OCI-LY1 (cell line): ENCODE data around the gene PLXND1.

ENCODE experiments used
- H2AFZ ChIP-seq: fragments of 200-600 bp; sonication (generic), shearing (Covaris generic); 2 replicates; pipeline ENCODE4 v1.6.0; 2014; ENCODE audit warnings: antibody characterized with exemption, mild to moderate bottlenecking, low read length
- H3F3A ChIP-seq: fragments of 200-600 bp; sonication (generic), shearing (Covaris generic); 2 replicates; pipeline ENCODE4 v1.6.0; 2014; ENCODE audit warnings: mild to moderate bottlenecking, antibody characterized with exemption, low read length, moderate library complexity; ENCODE audit not compliant: insufficient read depth
- H3K27ac ChIP-seq: fragments of 200-600 bp; sonication (generic); 2 replicates; pipeline ENCODE4 v1.5.1; 2014; ENCODE audit warnings: low read length, mixed run types, mild to moderate bottlenecking, low read depth; ENCODE audit not compliant: poor library complexity, severe bottlenecking
- H3K27me3 ChIP-seq: fragments of 200-600 bp; sonication (generic); 2 replicates; pipeline ENCODE4 v1.6.0; 2014; ENCODE audit warnings: antibody characterized with exemption, mild to moderate bottlenecking, low read length, moderate library complexity; ENCODE audit not compliant: insufficient read depth
- H3K36me3 ChIP-seq: fragments of 200-600 bp; sonication (generic); 2 replicates; pipeline ENCODE4 v1.6.1; 2014; ENCODE audit warnings: mild to moderate bottlenecking, antibody characterized with exemption, low read length, moderate library complexity, mixed read lengths; ENCODE audit not compliant: insufficient read depth
- H3K4me1 ChIP-seq: fragments of 200-600 bp; sonication (generic); 2 replicates; pipeline ENCODE4 v1.5.1; 2014; ENCODE audit warnings: mild to moderate bottlenecking, low read length, moderate library complexity; ENCODE audit not compliant: insufficient read depth, severe bottlenecking
- H3K4me2 ChIP-seq: fragments of 200-600 bp; sonication (generic), shearing (Covaris generic); 2 replicates; pipeline ENCODE4 v1.6.1; 2014; ENCODE audit warnings: low read length
- H3K4me3 ChIP-seq: fragments of 200-600 bp; sonication (generic); 2 replicates; pipeline ENCODE4 v1.5.1; 2014; ENCODE audit warnings: low read length, low read depth, mild to moderate bottlenecking, mixed read lengths; ENCODE audit not compliant: poor library complexity, severe bottlenecking
- H3K79me2 ChIP-seq: fragments of 200-600 bp; shearing (Covaris generic); 2 replicates; pipeline ENCODE4 v1.6.1; 2016; ENCODE audit warnings: mixed run types, low read length, mixed read lengths; ENCODE audit not compliant: insufficient read depth
- H3K9ac ChIP-seq: fragments of 200-600 bp; sonication (generic), shearing (Covaris generic); 2 replicates; pipeline ENCODE4 v1.6.1; 2014; ENCODE audit warnings: mild to moderate bottlenecking, low read length, mixed read lengths
- H3K9me2 ChIP-seq: fragments of 200-600 bp; sonication (generic), shearing (Covaris generic); 2 replicates; pipeline ENCODE4 v1.6.1; 2014; ENCODE audit warnings: low read depth, mild to moderate bottlenecking, low read length, mixed read lengths
- H3K9me3 ChIP-seq: fragments of 200-600 bp; shearing (Covaris generic); 2 replicates; pipeline ENCODE4 v1.6.1; 2014; ENCODE audit warnings: low read length, mixed read lengths
- H4K20me1 ChIP-seq: fragments of 200-600 bp; sonication (generic), shearing (Covaris generic); 2 replicates; pipeline ENCODE4 v1.6.0; 2016; ENCODE audit warnings: mild to moderate bottlenecking, low read length; ENCODE audit not compliant: insufficient read depth
- EZH2 ChIP-seq: fragments of 200-600 bp; sonication (generic), shearing (Covaris generic); IDR thresholded peaks from 2 replicates; pipeline ENCODE4 v1.8.0; 2017; ENCODE audit warnings: borderline replicate concordance, mixed run types, mild to moderate bottlenecking, antibody characterized with exemption, low read length, moderate library complexity, mixed read lengths
- TF ChIP-seq, protein P1 (sequence below): fragments of 200-600 bp; sonication (generic), shearing (Covaris generic); IDR thresholded peaks from 2 replicates; pipeline ENCODE4 v1.5.1; 2017; ENCODE audit warnings: mild to moderate bottlenecking, antibody characterized with exemption, low read length, moderate library complexity, mixed read lengths

Gene PLXND1

DNA sequence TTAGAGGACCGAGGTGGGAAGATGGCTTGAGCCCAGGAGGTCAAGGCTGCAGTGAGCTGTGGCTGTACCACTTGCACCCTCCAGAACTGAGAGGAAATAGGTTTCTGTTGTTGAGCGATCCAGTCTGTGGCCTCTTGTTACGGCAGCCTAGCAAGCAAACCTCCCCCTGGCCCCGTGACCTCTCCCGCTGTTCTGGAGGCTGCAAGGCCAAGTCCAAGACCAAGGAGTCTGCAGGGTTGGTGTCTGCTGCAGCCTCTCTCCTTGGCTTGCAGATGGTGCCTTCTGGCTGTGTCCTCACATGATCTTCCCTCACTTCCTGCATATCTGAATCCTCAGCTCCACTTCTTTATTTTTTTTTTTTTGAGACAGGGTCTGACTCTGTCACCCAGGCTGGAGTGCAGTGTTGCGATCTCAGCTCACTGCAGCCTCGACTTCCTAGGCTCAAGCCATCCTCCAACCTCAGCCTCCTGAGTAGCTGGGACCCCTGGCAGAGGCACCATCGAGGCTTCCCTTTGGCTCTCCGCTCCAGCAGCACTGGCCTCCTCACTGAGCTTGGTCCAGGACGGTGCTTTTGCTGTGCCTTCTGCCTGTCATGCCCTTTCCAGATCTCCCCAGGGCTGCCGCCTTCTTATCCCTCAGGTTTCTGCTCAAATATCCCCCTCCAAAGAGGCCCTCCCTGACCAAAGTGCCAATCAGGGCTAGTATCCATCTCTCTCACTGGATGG, 18.0 kb upstream of the PLXND1 start:
- TF ChIP-seq, protein P1, sequence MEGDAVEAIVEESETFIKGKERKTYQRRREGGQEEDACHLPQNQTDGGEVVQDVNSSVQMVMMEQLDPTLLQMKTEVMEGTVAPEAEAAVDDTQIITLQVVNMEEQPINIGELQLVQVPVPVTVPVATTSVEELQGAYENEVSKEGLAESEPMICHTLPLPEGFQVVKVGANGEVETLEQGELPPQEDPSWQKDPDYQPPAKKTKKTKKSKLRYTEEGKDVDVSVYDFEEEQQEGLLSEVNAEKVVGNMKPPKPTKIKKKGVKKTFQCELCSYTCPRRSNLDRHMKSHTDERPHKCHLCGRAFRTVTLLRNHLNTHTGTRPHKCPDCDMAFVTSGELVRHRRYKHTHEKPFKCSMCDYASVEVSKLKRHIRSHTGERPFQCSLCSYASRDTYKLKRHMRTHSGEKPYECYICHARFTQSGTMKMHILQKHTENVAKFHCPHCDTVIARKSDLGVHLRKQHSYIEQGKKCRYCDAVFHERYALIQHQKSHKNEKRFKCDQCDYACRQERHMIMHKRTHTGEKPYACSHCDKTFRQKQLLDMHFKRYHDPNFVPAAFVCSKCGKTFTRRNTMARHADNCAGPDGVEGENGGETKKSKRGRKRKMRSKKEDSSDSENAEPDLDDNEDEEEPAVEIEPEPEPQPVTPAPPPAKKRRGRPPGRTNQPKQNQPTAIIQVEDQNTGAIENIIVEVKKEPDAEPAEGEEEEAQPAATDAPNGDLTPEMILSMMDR = no peak
- no peak for TF ChIP-seq EZH2
- no peaks in the 10 kb centered on the region for H3K36me3 ChIP-seq
- no peak overlapping the region for H3K4me3 ChIP-seq
- no peak overlapping the region for H2AFZ ChIP-seq
- no peaks in the 10 kb centered on the region for H4K20me1 ChIP-seq
- no peak overlapping the region for H3K9ac ChIP-seq
- peaks cover 3% of the 10 kb centered on the region; the same call in 1 of the 2 replicates for H3K27me3 ChIP-seq
- no peaks in the 10 kb centered on the region for H3K9me3 ChIP-seq
- no peaks in the 10 kb centered on the region for H3K79me2 ChIP-seq
- no peaks in the 10 kb centered on the region for H3K9me2 ChIP-seq
- H3K4me2 ChIP-seq = no peak overlapping the region
- H3F3A ChIP-seq = no peaks in the 10 kb centered on the region
- H3K4me1 ChIP-seq = peaks cover 23% of the 10 kb centered on the region
- no peak overlapping the region for H3K27ac ChIP-seq

DNA sequence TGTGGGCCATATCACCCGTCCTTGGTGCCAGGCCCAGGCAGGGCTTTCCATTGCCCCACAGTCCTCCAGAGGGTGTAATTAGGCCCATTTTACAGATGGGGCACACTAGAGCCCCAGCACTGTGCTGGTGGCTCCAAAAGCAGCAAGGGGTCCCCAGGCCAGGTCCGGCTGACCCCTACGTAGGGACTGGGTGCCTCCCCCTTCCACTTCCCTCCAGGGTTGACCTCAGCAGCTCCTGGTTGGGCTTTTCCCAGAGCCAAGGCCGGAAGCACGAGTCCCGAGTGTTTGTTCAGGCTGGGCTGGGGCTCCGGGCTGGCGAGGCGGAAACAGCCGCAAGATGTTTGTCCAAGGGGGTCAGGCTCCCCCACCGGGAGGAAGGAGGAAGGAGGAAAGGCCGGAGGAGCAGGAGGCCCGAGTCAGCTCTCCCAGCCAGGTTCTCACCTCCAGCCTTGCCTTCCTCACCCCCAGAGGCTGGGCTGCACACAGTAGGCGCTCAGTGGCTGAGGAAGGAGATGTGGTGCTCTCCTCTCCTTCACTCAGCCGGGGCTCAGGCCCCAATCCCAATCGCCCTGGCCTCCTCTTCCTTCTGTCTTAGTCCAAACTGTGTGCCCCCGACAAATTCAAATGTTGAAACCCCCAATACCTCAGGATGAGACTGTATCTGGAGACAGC, 17.1 kb upstream of the PLXND1 start:
- Histone ChIP-seq H3K27me3 (peaks cover 10% of the 10 kb centered on the region; the same call in 1 of the 2 replicates), H3K9me2 (no peaks in the 10 kb centered on the region), H4K20me1 (no peaks in the 10 kb centered on the region), H3K27ac (no peak overlapping the region), H3K9me3 (no peaks in the 10 kb centered on the region), H2AFZ (no peak overlapping the region), H3K9ac (no peak overlapping the region), H3K79me2 (no peaks in the 10 kb centered on the region), H3K4me2 (no peak overlapping the region), H3K36me3 (no peaks in the 10 kb centered on the region), H3F3A (no peaks in the 10 kb centered on the region), H3K4me1 (peaks cover 23% of the 10 kb centered on the region), H3K4me3 (no peak overlapping the region)
- TF ChIP-seq, protein P1 = peak; percentile 14; the same call in 1 of the 2 replicates
- TF ChIP-seq EZH2 = no peak

- Histone ChIP-seq H3K9me3 (no peaks in the 10 kb centered on the region), H3K79me2 (no peaks in the 10 kb centered on the region), H3K27me3 (peaks cover 13% of the 10 kb centered on the region; the same call in 1 of the 2 replicates), H3K27ac (no peak overlapping the region), H2AFZ (no peak overlapping the region), H3K9me2 (no peaks in the 10 kb centered on the region), H3K4me3 (no peak overlapping the region), H3F3A (no peaks in the 10 kb centered on the region), H3K9ac (no peak overlapping the region), H3K4me1 (peaks cover 18% of the 10 kb centered on the region), H3K36me3 (no peaks in the 10 kb centered on the region), H3K4me2 (no peak overlapping the region), H4K20me1 (no peaks in the 10 kb centered on the region)
- no peak for TF ChIP-seq EZH2
- TF ChIP-seq, protein P1 = no peak
Observed at GRCh38 chr3:129622933-129623332, 16.5 kb upstream of the PLXND1 start.
